GM10266 (cell line): ENCODE results near the gene TXNL1.

Experiments used
- DNase-seq: peaks from one replicate; pipeline ENCODE4 v3.0.0; 2012; ENCODE audit errors: extremely low spot score
- CTCF ChIP-seq: IDR thresholded peaks from 2 replicates; pipeline ENCODE4 v1.5.1; 2012; ENCODE audit warnings: mild to moderate bottlenecking, low read depth; ENCODE audit not compliant: control insufficient read depth, insufficient read depth; ENCODE audit errors: missing control alignments

TXNL1 gene

GRCh38 chr18:56643381-56643780 lies 5.0 kb upstream of the TXNL1 start:
- DNase-seq: no peak
- no peak for TF ChIP-seq CTCF

DNA sequence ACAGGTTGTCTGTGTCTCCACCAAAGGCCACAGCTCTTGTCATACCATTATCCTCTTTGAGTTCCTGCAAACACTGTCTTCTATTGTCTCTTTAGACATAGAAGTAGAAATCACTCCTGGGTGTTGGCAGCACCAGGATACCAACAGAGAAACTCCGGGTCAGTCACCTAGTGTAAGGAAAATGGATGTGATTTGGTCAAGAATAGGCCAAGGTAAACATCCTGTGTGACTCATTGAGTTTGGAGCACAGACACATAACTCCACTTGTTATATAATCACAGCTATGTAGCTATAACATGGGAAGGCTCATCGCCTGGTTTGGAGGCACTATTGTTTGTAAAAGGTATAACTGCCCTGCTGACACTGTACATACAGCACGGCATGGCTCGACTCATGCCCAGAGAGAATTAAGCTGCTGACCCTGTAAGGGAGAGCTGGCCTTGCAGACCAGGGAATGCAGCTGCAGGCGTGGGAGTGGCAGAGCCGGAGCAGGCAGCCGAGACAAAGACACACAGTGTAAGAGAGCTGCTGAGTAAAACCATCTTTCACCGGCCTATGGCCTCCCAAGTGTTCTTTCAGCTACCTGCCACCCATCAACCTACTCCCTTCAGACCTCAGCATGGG lies 3.4 kb upstream of the TXNL1 start:
- no peak for DNase-seq
- no peak for TF ChIP-seq CTCF

GRCh38 chr18:56639571-56639970 lies 1.2 kb upstream of the TXNL1 start:
- TF ChIP-seq CTCF: no peak
- no peak for DNase-seq

DNA sequence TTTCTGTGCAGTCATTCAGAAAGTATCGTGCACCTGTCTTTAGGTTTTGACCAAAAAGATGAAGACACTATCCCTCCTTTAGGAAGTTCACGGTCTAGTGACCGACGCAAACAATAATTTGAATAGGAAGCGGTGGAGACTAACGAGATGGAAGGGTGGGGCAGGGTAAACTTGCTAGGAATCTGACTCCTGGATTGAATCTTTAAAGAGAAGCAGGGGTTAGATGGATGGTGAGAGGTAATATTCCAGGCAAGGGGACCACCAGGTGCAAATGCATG lies 651 bp upstream of the TXNL1 start:
- no peak for DNase-seq
- no peak for TF ChIP-seq CTCF

GRCh38 chr18:56637711-56638231 lies 621 bp downstream of the TXNL1 start:
- DNase-seq: no peak
- no peak for TF ChIP-seq CTCF

GRCh38 chr18:56637176-56637575 lies 1.2 kb downstream of the TXNL1 start:
- no peak for DNase-seq
- TF ChIP-seq CTCF: no peak

- TF ChIP-seq CTCF: no peak
- no peak for DNase-seq
These were observed 3.4 kb downstream of the TXNL1 start for GRCh38 chr18:56635007-56635406.
